Esophagus muscularis mucosa (tissue), 3 donors: ENCODE measurements around the gene GPATCH8.

Experiments used
- CTCF ChIP-seq, 3 experiments: fragments of 200-600 bp in 2 of 3; fragments of 450-650 bp in 1 of 3; sonication (generic) in 2 of 3; IDR thresholded peaks; one replicate each; pipeline ENCODE4 v1.5.1; 2017 to 2019; ENCODE audit warnings: antibody characterized with exemption in 3 of 3, mild to moderate bottlenecking in 2 of 3, moderate library complexity in 1 of 3
- POLR2A ChIP-seq: fragments of 450-650 bp; IDR thresholded peaks from one replicate; pipeline ENCODE4 v1.6.1; 2017; ENCODE audit warnings: antibody characterized with exemption, moderate library complexity, mild to moderate bottlenecking, low read depth

GRCh38 chr17:44378171-44378705 lies 125.0 kb downstream of the GPATCH8 start:
- TF ChIP-seq CTCF (IDR thresholded peaks at IDR 0.05) (no peak), POLR2A (no peak)
